Thyroid gland (tissue), 4 donors: Measurements from ENCODE around the gene HEPN1. TPM values are rescaled to one million over a fixed set of nuclear protein-coding genes. Genes with fewer than 3 reads are reported as not detected.
A peak's percentile ranks its signal among the peaks of the same experiment; 100 is the strongest.

Source experiments
- DNase-seq, 2 donors: peaks; one replicate each; pipeline ENCODE4 v3.0.0-alpha.2; 2019
- H3K27ac ChIP-seq, 3 donors: fragments of 200-600 bp; sonication (generic); 1 replicate in 2 of 3; 2 replicates in 1 of 3; pipeline ENCODE4 v1.5.1; 2016 to 2019; ENCODE audit warnings: mild to moderate bottlenecking in 1 of 3, moderate library complexity in 1 of 3
- H3K27me3 ChIP-seq: fragments of 200-600 bp; sonication (generic); one replicate; pipeline ENCODE4 v1.5.1; 2019
- H3K36me3 ChIP-seq, 2 donors: fragments of 200-600 bp; sonication (generic); one replicate each; pipeline ENCODE4 v1.5.1; 2016 to 2019
- H3K4me1 ChIP-seq, 2 donors: fragments of 200-600 bp; sonication (generic); one replicate each; pipeline ENCODE4 v1.5.1; 2017 to 2019
- H3K4me3 ChIP-seq, 3 donors: fragments of 200-600 bp; sonication (generic); replicated peaks in 1 of 3; 1 replicate in 2 of 3; 2 replicates in 1 of 3; pipeline ENCODE4 v1.5.1; 2016; ENCODE audit warnings: mild to moderate bottlenecking in 1 of 3
- H3K9me3 ChIP-seq: fragments of 200-600 bp; sonication (generic); one replicate; pipeline ENCODE4 v1.5.1; 2017
- CTCF ChIP-seq, 6 experiments: fragments of 200-600 bp in 3 of 6; fragments of 450-650 bp in 3 of 6; sonication (generic) in 3 of 6; IDR thresholded peaks; one replicate each; pipeline ENCODE4 v1.5.1; 2016 to 2019; ENCODE audit warnings: antibody characterized with exemption in 6 of 6, mild to moderate bottlenecking in 2 of 6, inconsistent platforms in 1 of 6, moderate library complexity in 1 of 6
- POLR2A ChIP-seq, 2 donors: fragments of 450-650 bp; IDR thresholded peaks; one replicate each; pipeline ENCODE4 v1.6.1; 2017; ENCODE audit warnings: antibody characterized with exemption in 2 of 2, mild to moderate bottlenecking in 2 of 2, moderate library complexity in 1 of 2
- WGBS, 2 donors: methylation state at CpG; one replicate each; pipeline ENCODE4 v1.1.5; 2017; 5-methylcytosine and 5-hydroxymethylcytosine counted together
- intact Hi-C: fragments of 100-400 bp; cut with DNase I; formaldehyde crosslinking; loops from one replicate; pipeline ENCODE4 v1.15.1; 2023
- total RNA-seq, 4 donors: library from RNA; depleted of rRNA; stranded (reverse); fragments of >200 nt; gene quantifications; one replicate each; pipeline ENCODE4 v1.2.3, GENCODE V29; 2016

HEPN1 gene
- total RNA-seq, 4 donors from 2014 or later, result not detected

- Histone ChIP-seq H3K4me1 (peaks cover 6 to 25% of the 10 kb centered on the region in 2 donors), H3K27me3 (peaks cover 19% of the 10 kb centered on the region), H3K36me3 (no peaks in the 10 kb centered on the region), H3K27ac (no peak overlapping the region), H3K9me3 (no peaks in the 10 kb centered on the region), H3K4me3 (no peak overlapping the region)
- TF ChIP-seq CTCF (IDR thresholded peaks at IDR 0.05), result no peak
- TF ChIP-seq POLR2A (IDR thresholded peaks at IDR 0.05), result no peak
- DNase-seq, result no peak
- WGBS, 2 donors, result 22 to 31% methylated on average over 7 to 9 of the region's 9 CpGs
- intact Hi-C loops, result no loop called here
Measured at GRCh38 chr11:124872741-124873140, 46.3 kb upstream of the HEPN1 start.

GRCh38 chr11:124873951-124874350, 45.1 kb upstream of the HEPN1 start:
- WGBS, 2 donors, result 94% methylated on average over 8 of the region's 8 CpGs
- TF ChIP-seq CTCF (IDR thresholded peaks at IDR 0.05) (no peak), POLR2A (IDR thresholded peaks at IDR 0.05) (no peak)
- DNase-seq, result no peak
- H3K4me1 ChIP-seq, result peaks cover 6 to 27% of the 10 kb centered on the region in 2 donors
- intact Hi-C loops, result no loop called here
- H3K4me3 ChIP-seq, result no peak overlapping the region
- no peaks in the 10 kb centered on the region for H3K9me3 ChIP-seq
- H3K27ac ChIP-seq, result no peak overlapping the region
- H3K27me3 ChIP-seq, result peaks cover 8% of the 10 kb centered on the region
- H3K36me3 ChIP-seq, result no peaks in the 10 kb centered on the region

GRCh38 chr11:124874571-124875255, 44.3 kb upstream of the HEPN1 start:
- WGBS, 2 donors, result 90 to 93% methylated on average over 7 of the region's 7 CpGs

GRCh38 chr11:124875401-124875800, 43.6 kb upstream of the HEPN1 start:
- Histone ChIP-seq H3K4me1 (peaks cover 6 to 22% of the 10 kb centered on the region in 2 donors), H3K27me3 (no peaks in the 10 kb centered on the region), H3K9me3 (no peaks in the 10 kb centered on the region), H3K36me3 (no peaks in the 10 kb centered on the region), H3K4me3 (no peak overlapping the region), H3K27ac (no peak overlapping the region)
- intact Hi-C loops, result no loop called here
- DNase-seq, result no peak
- no peak for TF ChIP-seq POLR2A (IDR thresholded peaks at IDR 0.05)
- no peak for TF ChIP-seq CTCF (IDR thresholded peaks at IDR 0.05)
- 48 to 57% methylated on average over 3 of the region's 3 CpGs for WGBS, 2 donors

More at GRCh38 chr11:124874571-124875255, 44.3 kb upstream of the HEPN1 start:
- H3K27me3 ChIP-seq, result peaks cover 5% of the 10 kb centered on the region
- no peaks in the 10 kb centered on the region for H3K36me3 ChIP-seq
- TF ChIP-seq CTCF (IDR thresholded peaks at IDR 0.05) (no peak), POLR2A (IDR thresholded peaks at IDR 0.05) (no peak)
- H3K27ac ChIP-seq, result no peak overlapping the region
- H3K4me3 ChIP-seq, result no peak overlapping the region
- intact Hi-C loops, result no loop called here
- no peaks in the 10 kb centered on the region for H3K9me3 ChIP-seq
- peaks cover 6 to 22% of the 10 kb centered on the region in 2 donors for H3K4me1 ChIP-seq
- DNase-seq, result no peak

- no peaks in the 10 kb centered on the region for H3K9me3 ChIP-seq
- no peaks in the 10 kb centered on the region for H3K36me3 ChIP-seq
- peaks cover 6 to 22% of the 10 kb centered on the region in 2 donors for H3K4me1 ChIP-seq
- intact Hi-C loops, result no loop called here
- 2% methylated on average over 39 to 41 of the region's 69 CpGs for WGBS, 2 donors
- no peaks in the 10 kb centered on the region for H3K27me3 ChIP-seq
- DNase-seq, result peak; percentile 84 to 86
- H3K4me3 ChIP-seq, result peak overlapping the region in 2 of 3 donors; percentile 9 to 43
- H3K27ac ChIP-seq, result peak overlapping the region; percentile 32 to 87 (median 66)
- peak in 1 of 2 donors; percentile 25 for TF ChIP-seq POLR2A (IDR thresholded peaks at IDR 0.05)
- TF ChIP-seq CTCF (IDR thresholded peaks at IDR 0.05), result peak; percentile 35 to 86 (median 62)
Measured at GRCh38 chr11:124875943-124876817, 42.9 kb upstream of the HEPN1 start.
